Liver (tissue), 9 donors: Measurements from ENCODE around the gene LTBP2. TPM values are rescaled to one million over a fixed set of nuclear protein-coding genes. Genes with fewer than 3 reads are reported as not detected.
A peak's percentile ranks its signal among the peaks of the same experiment; 100 is the strongest.

ENCODE experiments used
- DNase-seq: peaks from one replicate; pipeline ENCODE4 v3.0.0-alpha.2; 2017; ENCODE audit warnings: low spot score
- H3K27ac ChIP-seq, 2 donors: one replicate each; pipeline ENCODE4 v1.7.0; 2013; ENCODE audit warnings: inconsistent platforms in 2 of 2, low read length in 2 of 2, control low read depth in 1 of 2, low read depth in 1 of 2, mild to moderate bottlenecking in 1 of 2
- H3K27me3 ChIP-seq, 4 donors: one replicate each; pipeline versions ENCODE4 v1.6.1 to v1.7.0; 2013; ENCODE audit warnings: low read length in 3 of 4, inconsistent platforms in 1 of 4, mild to moderate bottlenecking in 1 of 4, moderate library complexity in 1 of 4; ENCODE audit not compliant: control insufficient read depth in 4 of 4, insufficient read depth in 4 of 4
- H3K36me3 ChIP-seq, 4 donors: one replicate each; pipeline versions ENCODE4 v1.6.1 to v1.7.0; 2013; ENCODE audit warnings: low read length in 3 of 4, mild to moderate bottlenecking in 3 of 4, low read depth in 1 of 4, moderate library complexity in 1 of 4; ENCODE audit not compliant: control insufficient read depth in 4 of 4, insufficient read depth in 3 of 4
- H3K4me1 ChIP-seq, 4 donors: one replicate each; pipeline versions ENCODE4 v1.6.1 to v1.7.0; 2013; ENCODE audit warnings: low read length in 3 of 4, mild to moderate bottlenecking in 3 of 4, moderate library complexity in 1 of 4; ENCODE audit not compliant: control insufficient read depth in 4 of 4, insufficient read depth in 4 of 4
- H3K4me3 ChIP-seq, 3 donors: one replicate each; pipeline versions ENCODE4 v1.6.1 to v1.7.0; 2013; ENCODE audit warnings: low read length in 3 of 3, control low read depth in 1 of 3, low read depth in 1 of 3, mild to moderate bottlenecking in 1 of 3
- H3K9ac ChIP-seq, 2 donors: one replicate each; pipeline ENCODE4 v1.7.0; 2013; ENCODE audit warnings: low read length in 2 of 2, mild to moderate bottlenecking in 2 of 2, moderate library complexity in 2 of 2, control low read depth in 1 of 2, low read depth in 1 of 2
- H3K9me3 ChIP-seq, 4 donors: one replicate each; pipeline versions ENCODE4 v1.6.1 to v1.7.0; 2013; ENCODE audit warnings: low read length in 3 of 4; ENCODE audit not compliant: control insufficient read depth in 4 of 4
- ATF3 ChIP-seq: IDR thresholded peaks from 2 replicates; pipeline ENCODE4 v1.6.1; 2016; ENCODE audit warnings: antibody characterized with exemption
- CTCF ChIP-seq: fragments of 150-350 bp; IDR thresholded peaks from 2 replicates; pipeline ENCODE4 v1.5.1; 2017; ENCODE audit warnings: improper control_type of control experiment, low read depth, low read length; ENCODE audit not compliant: missing input control
- EGR1 ChIP-seq, 2 donors: IDR thresholded peaks; 2 replicates each; pipeline ENCODE4 v1.6.1; 2016 to 2018; ENCODE audit warnings: antibody characterized with exemption in 2 of 2, low read depth in 2 of 2
- FOXA1 ChIP-seq: IDR thresholded peaks from 2 replicates; pipeline ENCODE4 v1.6.1; 2016; ENCODE audit warnings: antibody characterized with exemption
- FOXA2 ChIP-seq: IDR thresholded peaks from 2 replicates; pipeline ENCODE4 v1.6.1; 2016; ENCODE audit warnings: antibody characterized with exemption
- GABPA ChIP-seq, 2 donors: IDR thresholded peaks in 1 of 2; conservative IDR thresholded peaks in 1 of 2; 2 replicates each; pipeline ENCODE4 v1.6.1; 2016; ENCODE audit warnings: antibody characterized with exemption in 2 of 2, mild to moderate bottlenecking in 1 of 2, moderate library complexity in 1 of 2
- HNF4A ChIP-seq, 2 donors: conservative IDR thresholded peaks; 2 replicates each; pipeline ENCODE4 v1.6.1; 2016; ENCODE audit warnings: antibody characterized with exemption in 2 of 2, mild to moderate bottlenecking in 2 of 2
- HNF4G ChIP-seq: IDR thresholded peaks from 2 replicates; pipeline ENCODE4 v1.6.1; 2016; ENCODE audit warnings: antibody characterized with exemption
- JUND ChIP-seq, 2 donors: IDR thresholded peaks; 2 replicates each; pipeline ENCODE4 v1.6.1; 2016; ENCODE audit warnings: antibody characterized with exemption in 2 of 2
- MAX ChIP-seq: IDR thresholded peaks from 2 replicates; pipeline ENCODE4 v1.6.1; 2016; ENCODE audit warnings: antibody characterized with exemption
- NR2F2 ChIP-seq: IDR thresholded peaks from 2 replicates; pipeline ENCODE4 v1.6.1; 2016; ENCODE audit warnings: antibody characterized with exemption
- RAD21 ChIP-seq, 2 donors: IDR thresholded peaks; 2 replicates each; pipeline ENCODE4 v1.6.1; 2016; ENCODE audit warnings: antibody characterized with exemption in 2 of 2, mild to moderate bottlenecking in 2 of 2
- REST ChIP-seq: IDR thresholded peaks from 2 replicates; pipeline ENCODE4 v1.6.1; 2016; ENCODE audit warnings: antibody characterized with exemption, mild to moderate bottlenecking
- RXRA ChIP-seq, 2 donors: IDR thresholded peaks; 2 replicates each; pipeline ENCODE4 v1.6.1; 2017 to 2018; ENCODE audit warnings: antibody characterized with exemption in 2 of 2, mild to moderate bottlenecking in 1 of 2
- SP1 ChIP-seq: IDR thresholded peaks from 2 replicates; pipeline ENCODE4 v1.6.1; 2018; ENCODE audit warnings: antibody characterized with exemption, mild to moderate bottlenecking
- TAF1 ChIP-seq: conservative IDR thresholded peaks from 2 replicates; pipeline ENCODE4 v1.6.1; 2016; ENCODE audit warnings: antibody characterized with exemption, mild to moderate bottlenecking
- YY1 ChIP-seq: IDR thresholded peaks from 2 replicates; pipeline ENCODE4 v1.6.1; 2016; ENCODE audit warnings: antibody characterized with exemption, mild to moderate bottlenecking
- ZBTB33 ChIP-seq: IDR thresholded peaks from 2 replicates; pipeline ENCODE4 v1.6.1; 2016; ENCODE audit warnings: antibody characterized with exemption
- WGBS: extraction: QIAGEN DNeasy Blood & Tissue Kit; methylation state at CpG from one replicate; pipeline ENCODE4 v1.1.7; 2013; 5-methylcytosine and 5-hydroxymethylcytosine counted together
- polyA plus RNA-seq, 2 donors: library from polyadenylated mRNA; stranded (reverse) in 1 of 2; unstranded in 1 of 2; fragments of 200-250 nt in 1 of 2; fragments of >200 nt in 1 of 2; fragmentation: Nextera tagmentation in 1 of 2; extraction: Ambion mirVana in 1 of 2; gene quantifications; one replicate each; pipeline versions ENCODE4 v1.2.1 to v1.2.3, GENCODE V29; 2013 to 2015
- total RNA-seq, 2 donors: library from RNA; depleted of rRNA; stranded (reverse); fragments of >200 nt; gene quantifications; one replicate each; pipeline ENCODE4 v1.2.3, GENCODE V29; 2014
- donor health status: healthy.
- donor health status: healthy.
- donor health status: healthy.
- donor health status: healthy.
- donor health status: healthy.

The LTBP2 gene
- total and polyA plus RNA-seq, 4 donors: 0.24 to 1.3 (median 0.89) TPM

GRCh38 chr14:74635847-74636246 is 23.8 kb upstream of the LTBP2 start:
- H3K27ac ChIP-seq: no peak overlapping the region
- no peaks in the 10 kb centered on the region for H3K27me3 ChIP-seq
- H3K4me1 ChIP-seq: peaks cover 3 to 9% (median 9%) of the 10 kb centered on the region in 4 donors
- WGBS: 46% methylated on average over 3 of the region's 3 CpGs
- no peak overlapping the region for H3K4me3 ChIP-seq
- no peak overlapping the region for H3K9ac ChIP-seq
- H3K36me3 ChIP-seq: no peaks in the 10 kb centered on the region
- no peak for TF ChIP-seq CTCF
- TF ChIP-seq TAF1: no peak
- TF ChIP-seq REST: no peak
- peak; percentile 30 to 36 for TF ChIP-seq RAD21 (IDR thresholded peaks at IDR 0.05)
- no peak for TF ChIP-seq ZBTB33
- TF ChIP-seq ATF3: no peak
- peak in 1 of 2 donors; percentile 62 for TF ChIP-seq RXRA (IDR thresholded peaks at IDR 0.05)
- no peak for TF ChIP-seq GABPA (IDR thresholded peaks at IDR 0.05 in 1 of 2, conservative IDR thresholded peaks at IDR 0.05 in 1 of 2)
- TF ChIP-seq SP1: peak; percentile 54
- no peak for TF ChIP-seq NR2F2
- TF ChIP-seq MAX: peak; percentile 29
- no peak for TF ChIP-seq FOXA2
- no peak for TF ChIP-seq HNF4G
- TF ChIP-seq HNF4A (conservative IDR thresholded peaks at IDR 0.05): peak; percentile 37 to 63
- TF ChIP-seq JUND (IDR thresholded peaks at IDR 0.05): no peak
- TF ChIP-seq FOXA1: no peak
- TF ChIP-seq YY1: peak; percentile 25
- no peak for TF ChIP-seq EGR1 (IDR thresholded peaks at IDR 0.05; ENCODE audit: low read depth in 2 of 2)
- no peaks in the 10 kb centered on the region for H3K9me3 ChIP-seq
- no peak for DNase-seq
